Glutamatergic neuron (in vitro differentiated cells): Measurements from ENCODE around the gene ZNF787. TPM values are rescaled to one million over a fixed set of nuclear protein-coding genes. Genes with fewer than 3 reads are reported as not detected.
A peak's percentile ranks its signal among the peaks of the same experiment; 100 is the strongest.

Experiments
- DNase-seq: peaks from one replicate; pipeline ENCODE4 v3.0.0; 2022
- H3K27ac Mint-ChIP-seq: one replicate; pipeline ENCODE4 v1.8.0; 2020; ENCODE audit warnings: mild to moderate bottlenecking, mixed read lengths, inconsistent platforms; ENCODE audit not compliant: unreplicated experiment
- H3K27me3 Mint-ChIP-seq: one replicate; pipeline ENCODE4 v1.8.0; 2020; ENCODE audit warnings: mild to moderate bottlenecking, moderate library complexity, mixed read lengths, inconsistent platforms; ENCODE audit not compliant: unreplicated experiment
- H3K36me3 Mint-ChIP-seq: one replicate; pipeline ENCODE4 v1.8.0; 2020; ENCODE audit warnings: mild to moderate bottlenecking, mixed read lengths, inconsistent platforms; ENCODE audit not compliant: unreplicated experiment
- H3K4me1 Mint-ChIP-seq: one replicate; pipeline ENCODE4 v1.8.0; 2020; ENCODE audit warnings: mild to moderate bottlenecking, low read depth, mixed read lengths, inconsistent platforms; ENCODE audit not compliant: unreplicated experiment
- H3K4me3 Mint-ChIP-seq: one replicate; pipeline ENCODE4 v1.8.0; 2020; ENCODE audit warnings: mild to moderate bottlenecking, mixed read lengths, inconsistent platforms; ENCODE audit not compliant: unreplicated experiment
- H3K9me3 Mint-ChIP-seq: one replicate; pipeline ENCODE4 v1.8.0; 2020; ENCODE audit warnings: mild to moderate bottlenecking, moderate library complexity, mixed read lengths, inconsistent platforms; ENCODE audit not compliant: unreplicated experiment
- total RNA-seq: library from RNA; stranded (reverse); fragmentation: NEBNext Ultra II Directional; extraction: Animal tissue kit (Norgen Biotek cat#: 25700); gene quantifications from one replicate; pipeline ENCODE4 v1.2.1, GENCODE V29; 2021; ENCODE audit not compliant: unreplicated experiment
- TF ChIP-seq, protein P1 (sequence below): fragments of 200-600 bp; sonication (generic); IDR thresholded peaks from one replicate; pipeline ENCODE4 v1.5.0; 2021; ENCODE audit not compliant: partially characterized antibody, unreplicated experiment

The ZNF787 gene
- total RNA-seq, 1 donor from 2014 or later = 59.7 TPM

DNA sequence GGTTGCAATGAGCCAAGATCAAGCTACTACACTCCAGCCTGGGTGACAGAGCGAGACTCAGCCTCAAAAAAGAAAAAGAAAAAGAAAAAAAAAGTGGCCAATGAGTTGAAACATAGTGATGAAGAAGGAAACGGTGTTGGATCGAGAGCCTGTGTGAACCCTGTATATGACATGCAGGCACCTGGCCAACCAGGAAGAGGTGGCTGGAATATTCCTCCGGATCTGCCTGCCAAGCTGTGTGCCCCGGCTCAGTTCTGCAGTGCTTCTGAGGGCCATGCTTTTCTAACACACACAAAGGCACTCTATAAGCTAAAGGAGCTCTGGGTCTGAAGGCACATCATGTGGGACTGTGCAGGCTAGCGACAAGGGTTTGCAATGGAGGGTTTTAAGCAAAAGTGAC, 16.3 kb upstream of the ZNF787 start:
- TF ChIP-seq, protein P1, sequence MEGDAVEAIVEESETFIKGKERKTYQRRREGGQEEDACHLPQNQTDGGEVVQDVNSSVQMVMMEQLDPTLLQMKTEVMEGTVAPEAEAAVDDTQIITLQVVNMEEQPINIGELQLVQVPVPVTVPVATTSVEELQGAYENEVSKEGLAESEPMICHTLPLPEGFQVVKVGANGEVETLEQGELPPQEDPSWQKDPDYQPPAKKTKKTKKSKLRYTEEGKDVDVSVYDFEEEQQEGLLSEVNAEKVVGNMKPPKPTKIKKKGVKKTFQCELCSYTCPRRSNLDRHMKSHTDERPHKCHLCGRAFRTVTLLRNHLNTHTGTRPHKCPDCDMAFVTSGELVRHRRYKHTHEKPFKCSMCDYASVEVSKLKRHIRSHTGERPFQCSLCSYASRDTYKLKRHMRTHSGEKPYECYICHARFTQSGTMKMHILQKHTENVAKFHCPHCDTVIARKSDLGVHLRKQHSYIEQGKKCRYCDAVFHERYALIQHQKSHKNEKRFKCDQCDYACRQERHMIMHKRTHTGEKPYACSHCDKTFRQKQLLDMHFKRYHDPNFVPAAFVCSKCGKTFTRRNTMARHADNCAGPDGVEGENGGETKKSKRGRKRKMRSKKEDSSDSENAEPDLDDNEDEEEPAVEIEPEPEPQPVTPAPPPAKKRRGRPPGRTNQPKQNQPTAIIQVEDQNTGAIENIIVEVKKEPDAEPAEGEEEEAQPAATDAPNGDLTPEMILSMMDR = no peak
- Mint-ChIP-seq H3K9me3 (peaks cover 12% of the 10 kb centered on the region), H3K27me3 (peaks cover 12% of the 10 kb centered on the region), H3K4me3 (no peak overlapping the region), H3K36me3 (no peaks in the 10 kb centered on the region), H3K4me1 (peaks cover 15% of the 10 kb centered on the region), H3K27ac (no peak overlapping the region)
- DNase-seq = no peak

DNA sequence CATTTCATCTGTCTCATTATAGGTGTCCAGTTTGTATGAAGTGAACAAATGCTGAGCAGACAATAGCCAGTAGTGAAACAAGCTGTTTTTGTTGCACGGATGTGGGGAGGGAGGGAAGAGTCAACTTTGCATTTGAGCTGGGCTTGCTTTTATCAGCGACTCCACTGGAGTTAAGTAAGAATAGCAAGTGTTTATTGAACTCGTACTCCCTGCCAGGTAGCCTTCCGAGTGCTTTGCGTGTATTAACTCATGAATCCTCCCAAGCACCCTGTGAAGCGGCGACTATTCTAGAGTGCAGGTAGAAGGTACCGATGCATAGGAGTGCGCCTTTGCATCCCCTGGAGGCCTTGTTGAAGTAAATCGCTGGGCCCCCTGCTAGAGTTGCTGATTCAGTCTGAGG, 15.3 kb upstream of the ZNF787 start:
- H3K27ac Mint-ChIP-seq = no peak overlapping the region
- no peak overlapping the region for H3K4me3 Mint-ChIP-seq

DNA sequence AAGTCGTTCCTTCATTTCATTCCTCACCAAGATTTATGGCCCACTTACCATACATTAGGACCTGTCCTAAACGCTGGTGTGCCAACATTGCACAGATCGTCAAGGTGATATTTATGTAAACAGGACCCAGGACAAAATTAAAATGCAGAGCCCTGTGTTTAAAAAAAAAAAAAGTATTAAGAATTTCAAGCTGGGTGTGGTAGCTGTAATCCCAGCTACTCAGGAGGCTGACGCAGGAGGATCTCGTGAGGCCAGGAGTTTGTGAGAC, 13.5 kb upstream of the ZNF787 start:
- TF ChIP-seq, protein P1 = no peak
- Mint-ChIP-seq H3K27ac (peak overlapping the region; percentile 83), H3K27me3 (peaks cover 9% of the 10 kb centered on the region), H3K9me3 (peaks cover 5% of the 10 kb centered on the region), H3K4me1 (peaks cover 14% of the 10 kb centered on the region), H3K36me3 (no peaks in the 10 kb centered on the region), H3K4me3 (peak overlapping the region; percentile 70)
- DNase-seq = no peak

More for the DNA sequence above, 15.3 kb upstream of the ZNF787 start:
- peaks cover 14% of the 10 kb centered on the region for H3K4me1 Mint-ChIP-seq
- H3K9me3 Mint-ChIP-seq = peaks cover 14% of the 10 kb centered on the region
- TF ChIP-seq, protein P1 = no peak
- H3K36me3 Mint-ChIP-seq = no peaks in the 10 kb centered on the region
- peaks cover 12% of the 10 kb centered on the region for H3K27me3 Mint-ChIP-seq
- no peak for DNase-seq

DNA sequence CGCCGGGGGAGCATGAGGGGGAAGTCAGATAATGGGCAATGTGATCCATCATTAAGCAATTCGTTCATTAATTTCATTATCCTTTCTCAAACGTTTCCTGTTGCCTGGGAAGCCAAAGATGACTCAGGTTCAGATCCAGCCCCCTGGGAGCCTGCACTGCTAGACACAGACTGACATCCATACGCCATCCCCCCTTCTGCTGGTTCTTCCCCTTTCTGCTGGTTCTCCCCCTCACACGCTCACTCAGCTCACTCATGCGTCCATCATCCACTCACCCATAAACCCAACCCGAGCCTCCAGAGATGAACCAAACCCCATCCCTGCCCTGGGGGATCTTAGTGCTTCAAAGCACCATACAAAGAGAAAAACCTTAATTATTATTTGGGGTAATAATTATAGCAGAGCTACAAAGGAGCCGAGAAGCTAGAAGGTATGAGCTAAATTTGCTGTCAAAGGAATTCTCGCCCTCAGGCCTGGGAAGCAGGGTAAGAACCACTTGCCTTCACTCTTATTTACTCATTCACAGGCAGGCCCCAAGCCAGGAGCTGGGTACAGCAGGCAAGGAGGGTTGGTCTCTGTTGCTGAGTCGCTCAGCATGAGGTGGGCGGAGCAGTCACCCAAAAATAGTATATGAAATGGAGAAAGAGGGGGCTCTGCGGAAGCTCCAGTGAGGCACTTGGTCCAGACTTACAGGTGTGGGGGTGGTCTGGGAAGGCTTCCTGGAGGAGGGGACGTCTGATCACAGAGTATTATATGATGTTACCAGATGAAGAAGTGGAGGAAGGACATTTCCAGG, 13.0 kb upstream of the ZNF787 start:
- peak; percentile 73 for DNase-seq
- peaks cover 14% of the 10 kb centered on the region for H3K4me1 Mint-ChIP-seq
- H3K4me3 Mint-ChIP-seq = peak overlapping the region; percentile 70
- no peaks in the 10 kb centered on the region for H3K36me3 Mint-ChIP-seq
- peak overlapping the region; percentile 83 for H3K27ac Mint-ChIP-seq
- H3K27me3 Mint-ChIP-seq = peaks cover 9% of the 10 kb centered on the region
- TF ChIP-seq, protein P1 = no peak
- peaks cover 5% of the 10 kb centered on the region for H3K9me3 Mint-ChIP-seq

DNA sequence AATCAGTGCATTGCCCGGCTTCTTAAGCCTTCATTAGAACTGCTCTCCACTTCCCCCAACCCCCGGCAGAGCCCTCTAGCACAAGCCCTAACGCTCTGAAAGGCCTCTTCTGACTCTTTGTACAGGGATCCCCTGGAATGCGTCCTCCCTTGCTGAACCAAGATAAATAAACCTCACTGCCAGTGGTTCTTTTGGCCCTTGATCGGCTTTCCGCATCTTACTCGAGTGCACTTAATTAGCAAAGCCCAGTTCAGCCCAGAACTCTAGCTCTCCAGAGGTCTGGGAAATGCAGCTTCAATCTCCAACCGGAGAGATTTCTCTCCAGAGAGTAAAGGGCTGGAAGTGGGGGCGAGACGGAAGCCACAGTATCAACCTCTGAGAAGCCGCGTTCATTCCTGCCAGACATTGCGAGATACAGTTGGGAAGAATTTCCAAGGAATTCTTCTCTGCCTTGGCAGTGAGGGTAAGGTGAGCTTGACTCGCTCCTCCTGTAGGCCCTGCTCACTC, 11.3 kb upstream of the ZNF787 start:
- peaks cover 4% of the 10 kb centered on the region for H3K9me3 Mint-ChIP-seq
- TF ChIP-seq, protein P1 = no peak
- peak overlapping the region; percentile 19 for H3K27ac Mint-ChIP-seq
- H3K36me3 Mint-ChIP-seq = no peaks in the 10 kb centered on the region
- H3K4me3 Mint-ChIP-seq = peak overlapping the region; percentile 2
- no peak for DNase-seq
- H3K4me1 Mint-ChIP-seq = peaks cover 14% of the 10 kb centered on the region
- H3K27me3 Mint-ChIP-seq = peaks cover 5% of the 10 kb centered on the region
